DMS 273 (cell line): ENCODE measurements around the gene SDS.

Source experiments
- DNase-seq: peaks from one replicate; lab custom pipeline; 2025; ENCODE audit not compliant: unreplicated experiment; lab: John Stamatoyannopoulos, UW

The SDS gene

GRCh38 chr12:113425960-113426453, 22.3 kb upstream of the SDS start:
- peak; percentile 10 for DNase-seq

- peak; percentile 44 for DNase-seq
These were observed 21.5 kb upstream of the SDS start for GRCh38 chr12:113424915-113425823.

GRCh38 chr12:113424456-113424855, 20.8 kb upstream of the SDS start:
- no peak for DNase-seq

- no peak for DNase-seq
These were observed 19.4 kb upstream of the SDS start for GRCh38 chr12:113422886-113423669.

GRCh38 chr12:113422030-113422885, 18.6 kb upstream of the SDS start, which contains the start of gene SDSL:
TSS of gene SDSL (plus strand) at chr12:113422380. CDS start at chr12:113427983, 5,603 bp downstream.
- DNase-seq: peak; percentile 74

- DNase-seq: no peak
These were observed 17.4 kb upstream of the SDS start for GRCh38 chr12:113420996-113421595.

- no peak for DNase-seq
These were observed 14.7 kb upstream of the SDS start for GRCh38 chr12:113418213-113418879.

GRCh38 chr12:113416091-113416754, 12.5 kb upstream of the SDS start:
- DNase-seq: peak; percentile 43

- DNase-seq: no peak
These were observed 10.9 kb upstream of the SDS start for GRCh38 chr12:113414519-113415038.

GRCh38 chr12:113413488-113413939, 9.8 kb upstream of the SDS start:
- peak; percentile 15 for DNase-seq

GRCh38 chr12:113409462-113410124, 5.9 kb upstream of the SDS start:
- DNase-seq: no peak

GRCh38 chr12:113408756-113409298, 5.1 kb upstream of the SDS start:
- no peak for DNase-seq

GRCh38 chr12:113407931-113408600, 4.4 kb upstream of the SDS start:
- DNase-seq: no peak

- DNase-seq: no peak
These were observed 2.0 kb upstream of the SDS start for GRCh38 chr12:113405694-113406093.

GRCh38 chr12:113402586-113403260, 964 bp downstream of the SDS start:
- DNase-seq: no peak

GRCh38 chr12:113401066-113402000, 2.4 kb downstream of the SDS start:
- DNase-seq: no peak
